ENCODE results near the gene UBXN10. TPM values are rescaled to one million over a fixed set of nuclear protein-coding genes. Genes with fewer than 3 reads are reported as not detected.
A peak's percentile ranks its signal among the peaks of the same experiment; 100 is the strongest.

Gene UBXN10
- polyA plus RNA-seq, 1 donor (not counting 4 experiments of a cell fraction or from before 2014, with no cell fraction given) = 0.05 TPM

DNA sequence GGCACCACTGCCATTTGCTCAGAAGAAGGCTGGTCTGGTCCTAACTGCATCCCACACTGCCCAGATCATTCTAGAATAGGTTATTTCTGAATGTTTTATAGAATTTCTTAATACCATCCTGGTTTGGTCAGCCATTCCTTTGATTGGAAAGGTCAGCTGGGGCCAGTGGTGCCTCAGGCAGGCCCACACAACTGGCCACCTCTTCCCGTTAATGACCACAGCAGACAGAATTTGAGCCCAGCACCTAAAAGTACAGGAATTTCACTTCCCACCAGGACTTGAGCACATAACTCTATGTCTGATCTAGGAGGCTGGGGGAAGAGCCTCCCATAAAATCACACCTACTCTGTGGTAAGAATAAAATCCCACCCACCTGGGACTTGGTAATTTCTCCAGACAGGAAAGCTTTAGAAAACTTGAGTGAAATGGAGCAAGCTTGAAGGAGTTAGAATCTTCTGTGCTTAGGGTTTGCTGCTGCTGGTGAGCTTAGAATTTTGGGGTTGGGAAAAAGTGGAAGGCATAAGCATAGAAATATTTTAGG, 7.0 kb downstream of the UBXN10 start:
- no peak for FAIRE-seq
- Histone ChIP-seq H3K4me2 (ENCODE audit: control insufficient read depth, extremely low read depth, insufficient read depth, low read depth, low read length) (no peak overlapping the region), H3K27me3 (ENCODE audit: control insufficient read depth, extremely low read depth, insufficient read depth, low read length) (peaks cover 14% of the 10 kb centered on the region), H3K4me1 (ENCODE audit: control insufficient read depth, extremely low read depth, insufficient read depth, low read length) (peaks cover 19% of the 10 kb centered on the region), H3K4me3 (ENCODE audit: control insufficient read depth in 2 of 3, extremely low read depth in 1 of 3, insufficient read depth in 2 of 3, low read depth in 1 of 3, low read length in 3 of 3) (no peak overlapping the region), H3K36me3 (ENCODE audit: control insufficient read depth in 2 of 2, extremely low read depth in 1 of 2, insufficient read depth in 2 of 2, low read length in 2 of 2) (no peaks in the 10 kb centered on the region), H4K20me1 (ENCODE audit: control insufficient read depth, extremely low read depth, insufficient read depth, low read length) (no peaks in the 10 kb centered on the region), H3K9me1 (ENCODE audit: control insufficient read depth, extremely low read depth, insufficient read depth, low read length) (no peaks in the 10 kb centered on the region), H3K79me2 (ENCODE audit: control insufficient read depth, insufficient read depth, low read length) (no peaks in the 10 kb centered on the region), H2AFZ (ENCODE audit: control insufficient read depth, low read length) (no peak overlapping the region), H3K9ac (ENCODE audit: control insufficient read depth, extremely low read depth, insufficient read depth, low read length) (no peak overlapping the region), H3K9me3 (ENCODE audit: control insufficient read depth, low read depth, low read length) (no peaks in the 10 kb centered on the region), H3K27ac (ENCODE audit: control insufficient read depth, insufficient read depth, low read length) (no peak overlapping the region)
- dilution Hi-C loops (cut with MboI; ENCODE audit: extremely low pct_ligation_motif_present, low sequenced_read_pairs) = no loop called here
- no peak for DNase-seq (ENCODE audit: low read depth, low spot score)
- TF ChIP-seq CTCF (optimal IDR thresholded peaks at IDR 0.05 in 1 of 3, IDR thresholded peaks at IDR 0.05 in 1 of 3, conservative IDR thresholded peaks at IDR 0.05 in 1 of 3; ENCODE audit: extremely low read depth in 1 of 3, insufficient read depth in 2 of 3, low read length in 3 of 3) = no peak

DNA sequence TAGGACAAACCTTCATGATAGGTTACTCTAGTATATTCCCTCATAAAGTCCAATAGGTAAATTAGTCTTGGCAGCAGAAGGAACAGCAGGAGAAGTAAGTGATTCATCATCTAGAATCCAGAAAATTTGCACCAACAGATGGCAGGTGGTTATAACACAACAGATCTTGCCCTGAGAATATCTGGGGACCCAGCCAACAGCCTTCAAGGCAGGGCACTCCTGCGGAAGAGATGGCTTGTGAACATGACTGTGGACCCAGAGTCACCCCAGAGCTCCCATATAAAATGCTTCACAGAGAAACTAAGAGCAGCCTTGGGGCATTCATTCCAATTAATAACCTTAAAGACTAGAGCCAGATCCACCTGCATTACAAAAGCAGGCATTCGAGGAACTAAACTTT, 8.3 kb downstream of the UBXN10 start:
- Histone ChIP-seq H3K9me1 (ENCODE audit: control insufficient read depth, extremely low read depth, insufficient read depth, low read length) (no peaks in the 10 kb centered on the region), H3K79me2 (ENCODE audit: control insufficient read depth, insufficient read depth, low read length) (no peaks in the 10 kb centered on the region), H3K27ac (ENCODE audit: control insufficient read depth, insufficient read depth, low read length) (no peak overlapping the region), H3K27me3 (ENCODE audit: control insufficient read depth, extremely low read depth, insufficient read depth, low read length) (peaks cover 9% of the 10 kb centered on the region), H3K4me2 (ENCODE audit: control insufficient read depth, extremely low read depth, insufficient read depth, low read depth, low read length) (no peak overlapping the region), H3K36me3 (ENCODE audit: control insufficient read depth in 2 of 2, extremely low read depth in 1 of 2, insufficient read depth in 2 of 2, low read length in 2 of 2) (no peaks in the 10 kb centered on the region), H3K4me1 (ENCODE audit: control insufficient read depth, extremely low read depth, insufficient read depth, low read length) (peaks cover 22% of the 10 kb centered on the region), H3K9ac (ENCODE audit: control insufficient read depth, extremely low read depth, insufficient read depth, low read length) (no peak overlapping the region), H3K4me3 (ENCODE audit: control insufficient read depth in 2 of 3, extremely low read depth in 1 of 3, insufficient read depth in 2 of 3, low read depth in 1 of 3, low read length in 3 of 3) (no peak overlapping the region), H3K9me3 (ENCODE audit: control insufficient read depth, low read depth, low read length) (no peaks in the 10 kb centered on the region), H4K20me1 (ENCODE audit: control insufficient read depth, extremely low read depth, insufficient read depth, low read length) (no peaks in the 10 kb centered on the region), H2AFZ (ENCODE audit: control insufficient read depth, low read length) (no peak overlapping the region)
- peak; percentile 96 for FAIRE-seq
- dilution Hi-C loops (cut with MboI; ENCODE audit: extremely low pct_ligation_motif_present, low sequenced_read_pairs) = no loop called here
- TF ChIP-seq CTCF (optimal IDR thresholded peaks at IDR 0.05 in 1 of 3, IDR thresholded peaks at IDR 0.05 in 1 of 3, conservative IDR thresholded peaks at IDR 0.05 in 1 of 3; ENCODE audit: extremely low read depth in 1 of 3, insufficient read depth in 2 of 3, low read length in 3 of 3) (no peak), EZH2 (IDR thresholded peaks at IDR 0.05; ENCODE audit: low read length) (no peak)
- DNase-seq (ENCODE audit: low read depth, low spot score) = peak; percentile 45
